Measurements from ENCODE around the gene MS4A6A. TPM values are rescaled to one million over a fixed set of nuclear protein-coding genes. Genes with fewer than 3 reads are reported as not detected.

The MS4A6A gene
- polyA plus RNA-seq, 1 of the 3 experiments (the other 2 are of a cell fraction): not detected

GRCh38 chr11:60208146-60208895, 25.4 kb upstream of the MS4A6A start:
- Histone ChIP-seq H2AFZ (ENCODE audit: low read depth) (no peak overlapping the region), H3K36me3 (replicated peaks in 1 of 2; ENCODE audit: control insufficient read depth in 1 of 2, insufficient read depth in 2 of 2, low read length in 1 of 2) (no peaks in the 10 kb centered on the region), H3K9ac (no peak overlapping the region), H3K4me2 (no peak overlapping the region), H4K20me1 (ENCODE audit: insufficient read depth) (no peaks in the 10 kb centered on the region), H3K79me2 (ENCODE audit: insufficient read depth) (no peaks in the 10 kb centered on the region), H3K9me2 (no peaks in the 10 kb centered on the region), H3K4me3 (ENCODE audit: low read depth in 2 of 2, low read length in 1 of 2) (no peak overlapping the region), H3K4me1 (ENCODE audit: control insufficient read depth in 1 of 2, insufficient read depth in 2 of 2, low read depth in 1 of 2, low read length in 1 of 2) (no peaks in the 10 kb centered on the region), H3F3A (replicated peaks; ENCODE audit: insufficient read depth) (no peaks in the 10 kb centered on the region), H3K27ac (ENCODE audit: low read depth in 2 of 2, low read length in 1 of 2) (no peak overlapping the region), H3K9me3 (no peaks in the 10 kb centered on the region), H3K27me3 (ENCODE audit: insufficient read depth) (no peaks in the 10 kb centered on the region)
- no peak for TF ChIP-seq RAD21 (IDR thresholded peaks at IDR 0.05; ENCODE audit: low read length)
- TF ChIP-seq IRF3 (IDR thresholded peaks at IDR 0.05; ENCODE audit: low read depth, low read length): no peak
- no peak for TF ChIP-seq SMC3 (IDR thresholded peaks at IDR 0.05; ENCODE audit: low read depth, low read length)
- no peak for TF ChIP-seq NRF1 (IDR thresholded peaks at IDR 0.05; ENCODE audit: low read depth, low read length)
- TF ChIP-seq RXRA (IDR thresholded peaks at IDR 0.05; ENCODE audit: borderline replicate concordance, low read depth): no peak
- no peak for TF ChIP-seq MXI1 (IDR thresholded peaks at IDR 0.05; ENCODE audit: low read depth, low read length)
- no peak for TF ChIP-seq FOXM1 (IDR thresholded peaks at IDR 0.05; ENCODE audit: low read depth)
- TF ChIP-seq REST (IDR thresholded peaks at IDR 0.05; ENCODE audit: low read depth, low read length): no peak
- no peak for TF ChIP-seq POLR2AphosphoS5 (IDR thresholded peaks at IDR 0.05; ENCODE audit: low read depth, low read length)
- no peak for TF ChIP-seq FOXJ3 (CRISPR knock-in tag; IDR thresholded peaks at IDR 0.05)
- TF ChIP-seq ZBTB33 (IDR thresholded peaks at IDR 0.05; ENCODE audit: borderline replicate concordance, low read depth): no peak
- TF ChIP-seq FOSL2 (IDR thresholded peaks at IDR 0.05; ENCODE audit: borderline replicate concordance, low read depth): no peak
- TF ChIP-seq TAF1 (IDR thresholded peaks at IDR 0.05; ENCODE audit: borderline replicate concordance, low read depth, low read length): no peak
- no peak for DNase-seq
- POLR2A ChIA-PET: no interaction called here
- WGBS (ENCODE audit: low lambda C conversion rate): 10% methylated on average over 4 of the region's 4 CpGs
- CTCF ChIA-PET: interaction anchor here (1.1 kb wide), 1 partner anchor 15 kb away, joined by 4 read pairs; no protein-coding TSS in a partner anchor
